Body of pancreas (tissue), 4 donors: ENCODE results near the gene CDC42SE1.

Experiments used
- CTCF ChIP-seq, 7 experiments: fragments of 450-650 bp in 4 of 7; fragments of 200-600 bp in 3 of 7; sonication (generic) in 3 of 7; IDR thresholded peaks; one replicate each; pipeline ENCODE4 v1.5.1; 2016 to 2019; ENCODE audit warnings: antibody characterized with exemption in 7 of 7
- POLR2A ChIP-seq, 3 donors: fragments of 450-650 bp; IDR thresholded peaks; one replicate each; pipeline ENCODE4 v1.6.1; 2016; ENCODE audit warnings: antibody characterized with exemption in 3 of 3, mild to moderate bottlenecking in 2 of 3

- TF ChIP-seq CTCF (IDR thresholded peaks at IDR 0.05) (peak; percentile 62 to 91 (median 85)), POLR2A (IDR thresholded peaks at IDR 0.05) (peak; percentile 69 to 92 (median 88))
Observed at GRCh38 chr1:151059109-151060006, at the start of gene CDC42SE1.
